ENCODE measurements around the gene NENF.
A peak's percentile ranks its signal among the peaks of the same experiment; 100 is the strongest.

Gene NENF

DNA sequence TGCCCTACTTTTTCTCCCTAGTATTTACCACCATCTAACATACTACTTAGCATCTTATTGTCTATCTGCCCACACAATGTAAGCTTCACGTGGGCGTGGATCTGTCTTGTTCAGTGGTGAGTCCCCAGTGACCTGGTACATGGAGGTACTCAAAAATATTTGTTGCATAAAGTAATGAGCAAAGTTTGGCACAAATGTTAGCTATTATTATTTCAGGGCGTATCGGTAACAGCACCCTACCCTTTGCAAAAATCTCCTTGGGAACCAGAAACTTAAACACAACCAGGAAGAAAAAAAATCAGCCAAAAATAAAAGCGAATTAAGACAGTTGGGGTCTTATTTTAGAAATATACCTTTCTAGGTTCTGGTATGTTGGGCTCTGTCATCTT is 454 bp upstream of the NENF start:
- DNase-seq, result no peak

DNA sequence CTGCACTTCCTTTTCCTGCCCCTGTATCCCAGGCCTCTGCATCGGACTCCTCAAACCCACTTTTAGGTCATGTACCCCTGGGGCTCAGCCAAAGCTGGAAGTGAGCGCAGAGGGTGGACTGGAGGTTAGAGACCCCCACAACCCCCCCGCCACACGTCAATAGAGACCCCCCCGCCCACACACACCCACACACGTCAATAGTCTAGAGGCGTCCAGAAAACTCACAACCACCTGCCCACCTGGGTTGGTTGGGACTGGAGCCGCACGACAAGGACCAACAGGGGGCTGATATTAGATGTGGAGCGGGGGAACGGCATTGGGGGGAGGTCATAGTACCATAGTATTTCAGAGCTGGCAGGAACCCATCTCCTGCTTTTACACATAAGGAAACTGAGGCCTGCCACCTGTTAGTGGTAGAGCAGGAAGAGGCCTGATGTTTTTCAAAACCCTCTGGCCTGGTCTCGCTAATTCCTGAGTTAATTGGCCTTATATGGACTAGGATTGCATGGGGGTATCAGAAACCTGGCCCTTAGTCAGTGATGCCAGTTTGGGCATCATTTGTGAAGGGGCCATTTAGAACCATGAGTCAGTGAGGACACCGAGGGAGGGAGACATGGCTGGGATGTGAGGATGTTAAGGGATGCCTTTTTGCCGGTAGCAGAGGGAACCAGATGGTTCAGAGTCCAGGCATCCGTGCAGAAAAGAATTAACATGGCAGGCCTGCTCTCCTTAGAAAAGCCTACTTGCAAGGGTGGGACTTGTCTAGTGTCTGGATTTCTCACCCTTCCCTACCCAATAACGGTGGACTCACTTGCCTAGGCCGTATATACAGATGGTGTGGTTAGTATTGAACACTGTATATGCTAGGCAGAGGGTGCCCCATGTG is 1.1 kb downstream of the NENF start:
- DNase-seq, result no peak

DNA sequence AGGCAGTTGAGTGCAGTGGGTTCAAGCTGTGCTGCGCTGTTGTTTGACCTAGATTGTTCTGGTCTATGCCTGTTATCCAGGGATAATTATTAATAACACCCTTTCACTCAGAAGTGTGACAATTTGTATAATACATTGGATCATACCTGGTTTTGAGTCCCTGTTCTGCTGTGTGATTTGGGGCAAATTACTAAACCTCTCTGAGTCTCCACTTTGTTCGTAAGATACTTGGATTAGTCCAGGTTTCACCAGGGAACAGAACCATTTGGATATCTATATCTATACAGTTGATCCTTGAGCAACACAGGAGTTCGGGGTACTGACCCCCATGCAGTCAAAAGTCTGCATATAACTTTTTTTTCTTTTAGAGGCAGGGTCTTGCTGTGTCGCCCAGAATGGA is 2.3 kb downstream of the NENF start:
- no peak for DNase-seq

DNA sequence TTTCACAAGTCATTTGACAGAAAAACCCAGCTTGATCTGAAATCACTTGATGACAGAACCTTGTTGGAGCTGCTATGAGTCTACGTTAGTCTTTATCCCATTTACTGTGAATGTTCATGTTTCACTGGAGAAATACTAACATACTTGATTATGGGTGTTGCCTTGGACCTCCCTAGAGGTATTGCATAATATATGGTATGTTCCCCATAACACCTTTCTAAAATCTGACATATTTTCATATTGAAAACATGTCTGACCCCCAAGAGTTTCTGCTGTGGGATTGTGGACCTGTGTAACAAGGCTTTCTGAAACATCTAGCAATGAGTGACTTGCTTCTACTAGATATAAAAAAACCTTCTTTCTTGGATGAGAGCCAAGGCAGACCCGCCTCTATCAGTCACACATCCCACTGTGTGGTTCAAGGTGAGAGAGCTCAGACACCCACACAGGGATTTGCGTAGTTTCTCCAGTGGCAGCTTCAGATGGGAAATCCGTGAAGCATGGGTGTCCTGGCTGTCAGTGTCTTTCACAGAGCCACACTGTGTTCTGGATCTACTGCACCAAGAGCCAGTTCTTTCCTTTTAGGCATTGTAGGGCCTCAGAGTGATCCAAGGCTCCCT is 4.6 kb downstream of the NENF start:
- peak; percentile 9 for DNase-seq

DNA sequence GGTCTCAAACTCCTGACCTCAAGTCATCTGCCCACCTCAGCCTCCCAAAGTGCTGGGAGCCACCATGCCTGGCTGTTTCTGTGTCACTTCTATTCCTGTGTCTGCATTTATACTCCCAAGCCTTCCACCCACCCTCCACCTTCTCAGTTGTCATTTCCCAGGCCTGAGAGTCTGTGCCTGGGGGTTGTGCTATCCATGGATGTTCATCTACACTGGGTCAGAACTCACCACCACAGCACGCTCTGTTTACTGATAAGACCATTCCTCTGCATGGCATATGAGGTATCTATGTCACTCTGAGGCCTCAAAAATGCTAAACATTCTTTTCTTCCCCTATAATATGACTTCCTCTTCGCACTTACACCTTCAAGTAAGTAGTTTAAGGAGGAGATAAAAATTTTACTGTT is 6.1 kb downstream of the NENF start:
- no peak for DNase-seq

DNA sequence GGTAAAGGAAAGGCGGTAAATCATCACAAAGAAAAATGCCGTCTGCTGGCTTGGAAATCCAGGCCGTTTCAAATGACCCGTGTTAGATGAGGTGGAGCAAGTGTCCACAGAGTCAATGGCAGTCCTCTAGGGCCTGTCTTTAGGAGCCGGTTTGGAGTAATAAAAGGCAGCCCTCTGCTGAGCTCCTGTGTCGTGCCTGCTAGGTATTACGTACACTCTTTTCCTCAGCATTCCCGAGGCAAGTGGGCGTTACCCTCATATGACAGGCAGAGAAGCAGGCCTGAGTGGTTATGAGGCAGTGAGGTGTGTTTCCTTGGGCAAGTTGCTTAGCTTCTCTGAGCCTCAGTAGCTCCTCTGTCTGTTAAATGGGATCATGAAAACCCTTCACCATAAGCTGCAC is 7.7 kb downstream of the NENF start:
- no peak for DNase-seq

DNA sequence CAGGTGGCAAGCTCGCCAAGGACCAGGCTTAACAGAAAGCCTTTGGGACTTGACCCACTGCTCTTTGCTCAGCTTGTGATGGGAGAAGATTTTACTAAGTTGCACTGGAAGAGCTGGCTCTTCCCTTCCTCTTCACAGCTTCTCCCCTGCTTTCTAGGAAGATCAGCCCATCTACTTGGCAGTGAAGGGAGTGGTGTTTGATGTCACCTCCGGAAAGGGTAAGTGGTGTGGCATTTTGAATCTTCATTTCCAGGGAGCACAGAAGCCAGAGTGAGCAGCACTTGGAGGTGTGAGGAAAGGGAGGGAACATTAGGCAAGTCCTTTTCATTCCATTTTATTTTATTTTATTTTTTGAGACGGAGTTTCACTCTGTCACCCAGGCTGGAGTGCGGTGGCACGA is 9.7 kb downstream of the NENF start:
- DNase-seq, result no peak

DNA sequence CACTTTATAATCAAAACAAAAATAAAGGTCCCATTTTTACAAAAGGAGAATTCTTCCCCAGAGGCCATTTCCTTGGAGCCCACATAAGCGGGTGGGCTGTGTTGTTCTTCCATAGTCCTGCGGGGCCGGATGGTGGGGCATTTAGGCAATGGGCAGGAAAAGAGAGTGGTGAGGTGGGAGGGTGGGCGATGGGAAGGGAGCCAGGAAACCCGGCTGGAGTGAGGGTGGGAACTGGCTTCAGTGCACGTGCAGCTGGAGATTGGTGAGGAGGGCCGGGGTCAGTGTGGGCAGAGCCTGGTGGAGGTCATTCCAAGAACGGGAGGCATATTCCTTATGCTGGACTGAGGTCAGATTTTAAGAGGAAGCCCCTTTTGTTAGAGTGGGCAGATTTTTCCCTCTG is 13.6 kb downstream of the NENF start:
- DNase-seq, result no peak

DNA sequence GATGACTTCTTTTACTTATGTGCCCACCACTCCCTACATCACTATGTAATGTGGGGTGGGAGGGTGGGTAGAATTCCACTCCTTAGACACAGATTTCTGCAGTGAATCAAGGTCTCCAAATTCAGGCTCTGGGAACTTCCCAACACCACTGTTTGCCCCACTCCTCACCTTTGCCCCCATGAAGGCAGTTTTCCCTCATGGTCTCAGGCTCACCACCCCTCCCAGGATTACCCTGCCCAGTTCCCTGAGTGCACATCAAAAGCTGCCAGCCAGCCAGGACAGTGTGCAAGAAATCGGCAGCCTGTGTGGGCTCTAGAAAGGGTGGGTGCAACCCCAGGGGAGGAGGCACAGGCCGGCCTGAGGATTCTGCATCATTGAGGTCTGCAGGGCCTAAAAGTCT is 14.8 kb downstream of the NENF start:
- DNase-seq, result no peak

DNA sequence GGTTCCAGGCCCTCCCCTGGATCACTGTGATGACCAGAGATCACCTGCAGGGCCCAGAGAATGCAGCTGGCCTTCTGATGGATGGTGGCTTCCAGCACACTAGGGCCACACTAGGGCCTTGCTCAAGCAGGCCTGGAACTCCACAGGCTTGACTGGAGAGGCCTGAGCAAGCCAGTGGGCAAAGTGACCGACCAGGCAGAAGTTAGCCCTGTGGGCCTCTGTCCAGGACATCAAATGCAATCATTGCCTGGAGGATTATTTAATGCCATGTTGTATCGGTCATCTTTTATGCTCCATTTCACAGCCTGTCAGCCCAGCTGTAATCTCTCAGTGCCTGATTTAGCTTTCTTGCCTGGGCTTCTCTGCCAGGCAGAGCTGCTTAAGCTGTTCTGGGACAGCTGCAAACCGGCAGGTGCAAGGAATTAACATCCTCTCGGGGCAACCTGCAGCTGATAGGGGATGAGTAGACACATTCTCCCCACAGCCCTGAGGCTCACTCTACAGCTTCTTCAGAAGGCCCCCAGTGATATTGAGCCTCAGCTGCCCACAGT is 17.7 kb downstream of the NENF start:
- DNase-seq, result no peak

DNA sequence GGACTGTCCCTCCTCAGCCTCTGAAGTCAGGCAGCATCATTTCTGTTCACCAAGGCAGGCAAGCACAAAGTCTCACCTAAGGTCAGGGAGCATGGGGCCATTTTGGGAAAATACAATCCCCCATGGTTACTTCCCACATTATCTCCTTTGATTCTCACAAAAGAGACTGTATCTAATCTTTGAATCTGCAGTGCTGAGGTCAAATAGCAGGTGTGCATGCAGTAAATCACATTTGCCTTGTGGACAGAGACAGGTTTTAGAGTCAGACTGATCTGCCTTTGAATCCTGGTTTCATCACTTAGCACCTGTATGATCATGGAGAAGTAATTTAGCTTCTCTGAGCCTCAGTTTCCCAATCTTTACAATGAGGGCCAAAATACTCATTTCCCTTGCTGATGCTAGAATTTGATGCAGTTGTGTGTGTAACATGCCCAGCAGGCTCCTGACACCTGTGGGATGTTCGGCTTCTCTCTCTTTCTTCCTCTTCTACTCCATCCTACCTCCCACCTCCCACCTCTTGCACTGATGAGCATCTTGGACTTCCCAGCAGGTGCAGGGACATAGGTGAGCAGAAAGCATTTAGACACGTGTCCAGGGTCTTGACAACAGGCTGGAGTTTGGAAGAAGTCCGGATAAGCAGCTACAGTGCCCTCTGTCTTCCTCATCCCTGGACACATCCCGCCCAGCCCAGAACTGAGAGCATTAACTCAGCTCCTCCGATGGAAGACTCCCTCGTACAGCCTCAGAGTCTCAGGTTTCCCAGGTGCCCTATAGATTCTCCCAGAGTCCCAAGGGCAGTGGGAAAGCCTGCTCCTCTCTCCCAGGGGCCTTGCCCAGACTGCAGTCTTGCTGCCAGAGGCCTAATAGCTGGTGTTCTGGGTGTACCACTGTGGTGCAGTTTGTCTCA is 18.9 kb downstream of the NENF start:
- no peak for DNase-seq

DNA sequence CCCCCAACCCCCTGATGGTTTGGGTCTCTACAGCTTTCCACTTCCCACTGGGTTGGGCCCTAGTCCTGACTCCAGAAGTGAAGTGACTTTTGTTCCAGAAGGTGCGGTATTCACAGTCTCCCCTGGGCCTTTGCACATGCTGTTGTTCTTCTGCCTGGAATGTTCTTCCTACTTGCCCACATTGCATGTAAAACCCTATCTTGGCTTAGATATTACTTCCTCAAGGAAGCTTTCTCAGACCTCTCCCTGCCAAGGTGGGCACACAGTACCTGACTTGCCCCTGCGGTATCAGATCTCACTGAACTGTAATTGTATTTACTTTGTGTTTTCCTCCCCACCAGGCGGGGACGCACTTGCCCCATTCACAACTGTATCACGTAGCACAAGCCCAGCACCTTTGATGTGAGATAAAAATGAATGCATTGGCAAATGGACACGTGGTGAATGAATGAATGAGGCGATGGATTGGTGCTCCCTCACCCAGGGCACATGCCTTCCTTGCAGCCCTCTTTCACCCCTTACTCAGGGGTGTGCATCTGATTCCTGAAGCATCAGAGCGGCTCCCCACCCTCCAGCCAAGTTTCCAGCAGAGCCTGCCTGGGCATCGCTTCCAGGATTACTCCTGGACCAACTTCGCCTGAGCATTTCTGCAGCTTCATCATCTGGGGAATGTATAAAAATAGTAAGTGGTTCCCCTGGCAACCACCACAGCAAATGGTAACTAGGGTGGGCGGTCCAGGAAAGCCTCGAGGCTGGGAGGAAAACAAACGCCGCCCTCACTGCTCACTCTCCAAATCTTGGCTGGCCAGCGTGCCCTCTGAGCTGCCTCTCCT is 19.8 kb downstream of the NENF start:
- DNase-seq, result no peak

DNA sequence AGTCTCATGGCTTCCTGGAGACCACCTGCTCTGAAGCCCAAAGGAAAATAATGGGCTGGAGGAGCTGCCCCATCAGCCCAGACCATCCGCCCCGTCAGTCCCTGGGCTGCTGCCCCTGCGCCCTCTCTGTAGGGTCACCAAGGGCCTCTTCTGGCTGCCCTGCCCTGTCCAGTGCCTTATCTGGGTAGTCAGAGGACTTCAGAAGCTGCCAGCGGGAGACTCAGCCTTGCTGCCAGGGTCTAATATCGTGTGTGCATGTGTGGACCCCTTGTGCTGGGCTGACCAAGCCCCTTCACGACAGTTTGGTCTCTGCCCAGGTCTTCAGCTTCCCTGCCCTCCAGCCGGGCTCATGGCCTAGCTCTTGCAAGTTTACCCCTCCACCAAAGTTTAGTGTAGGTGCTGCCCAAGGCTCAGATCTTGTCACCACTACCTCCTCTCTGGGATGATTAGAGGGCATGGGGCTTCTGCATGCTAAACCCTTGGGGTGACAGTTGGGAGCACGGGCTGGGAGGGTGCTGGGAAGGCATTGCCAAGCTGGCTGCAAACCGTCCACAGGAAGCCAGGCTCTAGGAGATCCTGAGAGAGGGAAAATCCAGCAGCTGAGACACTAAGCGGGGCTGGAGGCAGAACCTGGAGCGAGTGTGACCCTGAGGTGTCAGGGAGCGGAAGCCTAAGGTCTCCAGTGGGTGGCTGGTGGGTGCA is 20.6 kb downstream of the NENF start:
- DNase-seq, result no peak

DNA sequence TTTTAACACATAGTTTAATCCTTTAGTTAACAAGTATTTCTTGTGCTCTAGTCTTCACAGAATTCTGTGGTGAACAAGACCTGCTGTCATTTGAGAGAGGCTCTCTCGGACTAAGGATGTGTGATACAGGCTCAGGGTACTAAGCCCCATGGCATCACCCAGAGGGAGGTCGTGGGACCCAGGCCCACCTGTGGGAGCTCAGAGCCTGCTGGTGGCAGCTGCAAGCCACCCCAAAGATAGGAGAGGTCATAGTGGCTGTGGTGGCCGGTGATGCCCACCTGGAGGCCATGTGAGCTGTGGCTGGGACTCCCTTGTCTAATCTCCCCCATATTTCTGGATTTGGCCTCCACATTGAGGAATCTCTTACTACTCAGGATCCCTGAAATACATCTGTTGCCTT is 22.0 kb downstream of the NENF start:
- DNase-seq, result no peak

DNA sequence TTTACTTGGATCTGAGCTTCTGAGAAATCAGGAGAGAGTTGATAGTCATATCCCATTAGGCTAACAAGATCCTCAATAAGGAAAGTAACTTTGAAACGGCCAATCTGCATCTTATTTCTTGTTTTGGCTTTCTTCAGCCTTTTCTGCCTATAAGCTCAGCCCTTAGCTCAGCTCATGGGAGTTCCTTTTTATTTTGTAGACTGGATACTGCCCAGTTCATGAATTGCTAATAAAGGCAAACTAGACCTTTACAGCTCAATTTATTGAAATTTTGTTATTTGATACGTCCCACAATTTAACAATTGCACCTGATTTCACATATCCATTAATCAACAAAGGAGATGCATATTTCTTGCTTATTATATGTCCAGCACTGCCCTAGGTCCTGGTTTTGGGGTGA is 22.7 kb downstream of the NENF start:
- no peak for DNase-seq

DNA sequence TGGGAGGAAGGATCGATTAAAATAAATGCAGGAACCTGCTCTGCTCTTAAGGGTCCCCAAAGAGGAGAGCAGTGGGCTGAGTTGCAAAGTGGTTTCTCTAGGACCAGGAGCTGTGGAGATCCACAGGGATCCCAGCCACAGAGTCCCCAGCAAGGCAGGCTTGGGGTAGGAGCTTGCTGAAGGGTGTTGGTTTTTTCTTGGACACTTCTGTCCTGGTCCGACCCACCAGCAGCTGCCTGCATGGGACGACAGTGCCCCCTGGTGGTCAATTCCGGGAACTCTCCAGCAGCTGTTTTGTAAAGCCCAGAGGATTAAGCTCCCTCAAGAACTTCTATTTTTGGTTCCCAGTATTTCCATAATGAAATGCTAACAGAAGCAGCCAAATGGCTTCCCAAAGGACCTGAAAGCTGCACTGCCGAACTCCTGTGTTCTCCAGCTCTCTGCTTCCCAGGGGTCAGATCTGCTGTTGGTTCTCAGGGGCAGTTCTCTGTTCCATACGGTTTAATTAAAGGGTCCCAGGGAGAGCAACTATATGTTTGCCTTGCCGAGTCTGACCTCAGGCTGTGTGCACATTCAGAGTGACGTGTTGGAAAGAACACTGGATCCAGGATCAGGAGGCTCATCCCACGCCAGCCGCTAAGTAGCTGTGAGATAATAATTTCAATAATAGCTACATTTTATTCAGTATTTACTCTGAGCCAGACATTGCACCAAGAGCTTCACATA is 23.2 kb downstream of the NENF start:
- peak; percentile 89 for DNase-seq

DNA sequence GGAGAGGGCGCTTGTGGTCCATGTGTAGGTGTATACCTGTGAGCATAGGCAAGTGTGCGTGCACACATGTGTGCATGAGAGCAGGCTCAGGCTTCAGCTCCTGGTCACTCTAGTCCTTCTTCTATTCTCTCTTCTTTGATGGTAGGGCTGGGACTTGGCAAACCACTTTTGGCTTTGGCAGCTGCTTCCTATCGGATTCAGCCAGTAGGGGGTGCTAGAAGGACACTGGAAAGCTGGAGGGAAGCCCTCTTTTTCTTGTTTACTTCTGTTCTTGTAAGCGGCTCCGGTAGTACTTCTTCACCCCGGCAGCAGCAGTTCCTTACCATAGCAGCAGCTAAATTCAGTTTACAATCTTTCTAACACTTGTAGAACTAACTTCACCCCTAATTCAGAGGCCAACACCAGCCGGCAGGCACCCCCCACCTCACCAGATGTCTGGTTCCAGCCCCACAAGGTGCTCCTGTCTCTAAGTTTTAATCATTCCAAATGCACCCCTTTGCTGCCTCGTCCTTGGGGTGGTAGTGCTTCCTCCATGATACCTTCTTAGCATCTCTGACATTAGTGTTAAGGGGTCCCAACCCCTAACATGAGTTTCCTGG is 25.1 kb downstream of the NENF start:
- peak; percentile 77 for DNase-seq

DNA sequence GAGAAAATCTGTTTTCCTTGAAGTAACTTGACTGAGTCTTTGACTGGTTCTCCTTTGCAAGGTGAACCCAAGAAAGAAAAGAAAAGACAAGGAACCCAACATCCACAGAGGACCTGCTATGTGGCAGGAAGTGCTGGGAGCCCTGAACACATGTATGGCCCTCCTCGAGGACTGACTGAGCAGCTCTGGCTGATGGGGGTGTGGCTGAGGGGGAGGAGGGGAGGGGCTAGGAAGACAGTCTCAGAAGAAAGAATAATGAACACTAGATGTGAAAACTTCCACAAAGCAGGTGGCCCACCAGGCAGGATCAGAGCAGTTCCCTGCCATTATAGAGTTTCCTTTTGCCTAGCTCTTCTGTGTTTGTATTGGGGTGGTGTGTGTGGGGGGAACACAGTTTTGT is 26.1 kb downstream of the NENF start:
- peak; percentile 13 for DNase-seq

DNA sequence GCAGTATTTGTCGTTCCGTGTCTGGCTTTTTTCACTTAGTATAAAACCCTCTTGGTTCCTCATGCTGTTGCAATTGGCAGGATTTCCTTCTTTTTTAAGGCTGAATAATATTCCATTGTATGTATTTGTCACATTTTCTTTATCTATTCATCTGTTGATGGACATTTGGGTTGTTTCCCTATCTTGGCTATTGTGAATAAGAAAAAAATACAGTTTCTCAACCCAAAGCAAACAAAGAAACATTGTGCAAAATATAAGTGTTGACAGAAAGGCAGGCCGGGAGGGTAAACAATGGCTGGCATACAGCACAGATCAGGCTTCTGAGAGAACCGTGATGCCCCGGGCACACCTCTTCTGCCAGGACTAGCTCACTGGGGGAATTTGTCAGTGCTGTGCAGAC is 26.9 kb downstream of the NENF start:
- DNase-seq, result no peak

DNA sequence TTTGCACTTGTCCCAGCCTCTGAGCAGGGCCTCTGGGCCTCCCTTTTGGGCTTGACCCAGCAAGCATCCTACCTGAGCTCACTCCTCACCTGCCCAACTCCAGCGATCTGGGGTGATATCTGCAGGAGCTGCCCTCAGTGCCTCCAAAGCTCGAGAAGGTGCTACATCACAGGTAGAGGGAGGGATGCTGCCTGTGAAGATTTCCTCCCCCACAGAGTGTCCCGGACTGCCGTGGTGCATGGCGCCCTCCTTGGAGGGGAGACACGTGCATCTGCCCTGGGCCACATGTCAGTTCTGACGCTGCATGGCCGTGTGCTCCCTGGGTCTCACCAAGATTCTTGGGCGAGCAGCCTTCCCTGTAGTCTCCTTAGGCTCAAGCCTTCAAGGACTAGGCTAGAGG is 27.7 kb downstream of the NENF start:
- DNase-seq, result no peak
